Suprapubic skin (tissue), 4 donors: ENCODE data around the gene SRSF3. TPM values are rescaled to one million over a fixed set of nuclear protein-coding genes. Genes with fewer than 3 reads are reported as not detected.
A peak's percentile ranks its signal among the peaks of the same experiment; 100 is the strongest.

Experiments used
- DNase-seq, 2 donors: peaks; one replicate each; pipeline ENCODE4 v3.0.0-alpha.2; 2019; ENCODE audit warnings: low spot score in 2 of 2
- H3K27ac ChIP-seq: fragments of 200-600 bp; sonication (generic); one replicate; pipeline ENCODE4 v1.5.1; 2019
- H3K27me3 ChIP-seq: fragments of 200-600 bp; sonication (generic); one replicate; pipeline ENCODE4 v1.5.1; 2019
- H3K36me3 ChIP-seq: fragments of 200-600 bp; sonication (generic); one replicate; pipeline ENCODE4 v1.5.1; 2019
- H3K4me1 ChIP-seq: fragments of 200-600 bp; sonication (generic); one replicate; pipeline ENCODE4 v1.5.1; 2019
- H3K4me3 ChIP-seq: fragments of 200-600 bp; sonication (generic); one replicate; pipeline ENCODE4 v1.5.1; 2019; ENCODE audit warnings: mild to moderate bottlenecking
- H3K9me3 ChIP-seq: fragments of 200-600 bp; sonication (generic); one replicate; pipeline ENCODE4 v1.5.1; 2019
- CTCF ChIP-seq, 2 donors: fragments of 200-600 bp in 1 of 2; fragments of 450-650 bp in 1 of 2; sonication (generic) in 1 of 2; IDR thresholded peaks; one replicate each; pipeline ENCODE4 v1.5.1; 2016 to 2019; ENCODE audit warnings: antibody characterized with exemption in 2 of 2, mild to moderate bottlenecking in 1 of 2, moderate library complexity in 1 of 2
- EP300 ChIP-seq: sonication (generic); formaldehyde crosslinking; IDR thresholded peaks from one replicate; pipeline ENCODE4 v1.6.1; 2017; ENCODE audit warnings: antibody characterized with exemption
- POLR2A ChIP-seq, 2 donors: fragments of 450-650 bp; IDR thresholded peaks; one replicate each; pipeline ENCODE4 v1.6.1; 2017; ENCODE audit warnings: antibody characterized with exemption in 2 of 2, mild to moderate bottlenecking in 2 of 2, moderate library complexity in 2 of 2
- POLR2AphosphoS5 ChIP-seq, 3 donors: sonication (generic); formaldehyde crosslinking; IDR thresholded peaks; one replicate each; pipeline ENCODE4 v1.6.1; 2017; ENCODE audit warnings: antibody characterized with exemption in 3 of 3
- WGBS: methylation state at CpG from one replicate; pipeline ENCODE4 v1.1.5; 2018; 5-methylcytosine and 5-hydroxymethylcytosine counted together
- total RNA-seq, 4 donors: library from RNA; depleted of rRNA; stranded (reverse); fragments of >200 nt; gene quantifications; one replicate each; pipeline ENCODE4 v1.1.0, GENCODE V29; 2016

The SRSF3 gene
- total RNA-seq, 4 donors from 2014 or later, result 152 to 180 (median 167) TPM

- peak; percentile 44 to 50 for DNase-seq
- H3K36me3 ChIP-seq, result no peaks in the 10 kb centered on the region
- 57% methylated on average over 11 of the region's 11 CpGs for WGBS
- H3K9me3 ChIP-seq, result no peaks in the 10 kb centered on the region
- no peak overlapping the region for H3K4me3 ChIP-seq
- TF ChIP-seq CTCF (IDR thresholded peaks at IDR 0.05), result no peak
- no peak for TF ChIP-seq EP300
- no peak for TF ChIP-seq POLR2A (IDR thresholded peaks at IDR 0.05)
- TF ChIP-seq POLR2AphosphoS5 (IDR thresholded peaks at IDR 0.05), result no peak
- peaks cover 50% of the 10 kb centered on the region for H3K4me1 ChIP-seq
- H3K27ac ChIP-seq, result no peak overlapping the region
- H3K27me3 ChIP-seq, result no peaks in the 10 kb centered on the region
Observed at GRCh38 chr6:36624461-36625157, 30.4 kb downstream of the SRSF3 start.

- no peak for TF ChIP-seq EP300
- no peak for TF ChIP-seq POLR2AphosphoS5 (IDR thresholded peaks at IDR 0.05)
- no peak for TF ChIP-seq CTCF (IDR thresholded peaks at IDR 0.05)
- TF ChIP-seq POLR2A (IDR thresholded peaks at IDR 0.05), result no peak
- Histone ChIP-seq H3K27me3 (no peaks in the 10 kb centered on the region), H3K4me3 (no peak overlapping the region), H3K9me3 (no peaks in the 10 kb centered on the region), H3K4me1 (peaks cover 50% of the 10 kb centered on the region), H3K36me3 (no peaks in the 10 kb centered on the region), H3K27ac (no peak overlapping the region)
- peak; percentile 45 to 69 for DNase-seq
- 43% methylated on average over 5 of the region's 5 CpGs for WGBS
Observed at GRCh38 chr6:36625158-36625919, 31.2 kb downstream of the SRSF3 start.

GRCh38 chr6:36626636-36627035, 32.5 kb downstream of the SRSF3 start:
- H3K9me3 ChIP-seq, result no peaks in the 10 kb centered on the region
- H3K36me3 ChIP-seq, result no peaks in the 10 kb centered on the region
- TF ChIP-seq POLR2AphosphoS5 (IDR thresholded peaks at IDR 0.05) (no peak), POLR2A (IDR thresholded peaks at IDR 0.05) (no peak), EP300 (no peak)
- DNase-seq, result no peak
- WGBS, result 90% methylated on average over 3 of the region's 3 CpGs
- peaks cover 50% of the 10 kb centered on the region for H3K4me1 ChIP-seq
- no peak overlapping the region for H3K27ac ChIP-seq
- no peak overlapping the region for H3K4me3 ChIP-seq
- no peaks in the 10 kb centered on the region for H3K27me3 ChIP-seq

- peak in 1 of 2 donors; percentile 48 for DNase-seq
- 80% methylated on average over 5 of the region's 5 CpGs for WGBS
- TF ChIP-seq POLR2AphosphoS5 (IDR thresholded peaks at IDR 0.05) (no peak), POLR2A (IDR thresholded peaks at IDR 0.05) (no peak), EP300 (no peak), CTCF (IDR thresholded peaks at IDR 0.05) (no peak)
- Histone ChIP-seq H3K27ac (no peak overlapping the region), H3K4me1 (peaks cover 50% of the 10 kb centered on the region), H3K36me3 (no peaks in the 10 kb centered on the region), H3K9me3 (no peaks in the 10 kb centered on the region), H3K27me3 (no peaks in the 10 kb centered on the region), H3K4me3 (no peak overlapping the region)
Observed at GRCh38 chr6:36627141-36627540, 33.0 kb downstream of the SRSF3 start.

GRCh38 chr6:36627801-36628246, 33.7 kb downstream of the SRSF3 start:
- peak overlapping the region; percentile 28 for H3K27ac ChIP-seq
- WGBS, result 23% methylated on average over 4 of the region's 4 CpGs
- peaks cover 48% of the 10 kb centered on the region for H3K4me1 ChIP-seq
- H3K9me3 ChIP-seq, result no peaks in the 10 kb centered on the region
- no peaks in the 10 kb centered on the region for H3K27me3 ChIP-seq
- H3K36me3 ChIP-seq, result no peaks in the 10 kb centered on the region
- peak in 1 of 2 donors; percentile 70 for DNase-seq
- H3K4me3 ChIP-seq, result no peak overlapping the region
- TF ChIP-seq POLR2AphosphoS5 (IDR thresholded peaks at IDR 0.05) (peak in 1 of 3 donors; percentile 22), EP300 (no peak), CTCF (IDR thresholded peaks at IDR 0.05) (no peak), POLR2A (IDR thresholded peaks at IDR 0.05) (no peak)
